SK-N-MC (cell line): Measurements from ENCODE around the gene HGS.
A peak's percentile ranks its signal among the peaks of the same experiment; 100 is the strongest.

Source experiments
- DNase-seq: peaks from one replicate; pipeline ENCODE4 v3.0.0-alpha.2; 2011; ENCODE audit warnings: low read depth, low spot score
- H3K27ac ChIP-seq: fragments of 200-600 bp; sonication (generic); 2 replicates; pipeline ENCODE4 v1.5.1; 2016; ENCODE audit warnings: mixed run types
- H3K36me3 ChIP-seq: fragments of 200-600 bp; sonication (generic); 2 replicates; pipeline ENCODE4 v1.6.1; 2017; ENCODE audit warnings: antibody characterized with exemption, low read length, mixed read lengths; ENCODE audit not compliant: insufficient read depth
- H3K4me3 ChIP-seq: fragments of 200-600 bp; sonication (generic); 2 replicates; pipeline ENCODE4 v1.5.1; 2016
- H3K9ac ChIP-seq: fragments of 200-600 bp; sonication (generic); 2 replicates; pipeline ENCODE4 v1.8.0; 2017; ENCODE audit warnings: mixed run types, mixed read lengths; ENCODE audit not compliant: insufficient read length
- H3K9me3 ChIP-seq: fragments of 200-600 bp; sonication (generic); 2 replicates; pipeline ENCODE4 v1.6.1; 2017; ENCODE audit warnings: low read depth, mild to moderate bottlenecking, antibody characterized with exemption, low read length, moderate library complexity, mixed read lengths
- EZH2 ChIP-seq: fragments of 200-600 bp; sonication (generic); IDR thresholded peaks from one replicate; pipeline ENCODE4 v1.6.1; 2017; ENCODE audit warnings: antibody characterized with exemption
- FOXP2 ChIP-seq: optimal IDR thresholded peaks from 2 replicates; pipeline ENCODE3; 2011; ENCODE audit warnings: mild to moderate bottlenecking, moderate library complexity; ENCODE audit not compliant: insufficient read depth; ENCODE audit errors: extremely low read length, control extremely low read depth
- POLR2AphosphoS5 ChIP-seq: IDR thresholded peaks from 2 replicates; pipeline ENCODE4 v1.6.1; 2012; ENCODE audit warnings: mild to moderate bottlenecking, low read depth, low read length, borderline replicate concordance

HGS gene

GRCh38 chr17:81722184-81723120 is 38.6 kb downstream of the HGS start:
- Histone ChIP-seq H3K9me3 (no peaks in the 10 kb centered on the region), H3K36me3 (no peaks in the 10 kb centered on the region; the same call in 1 of the 2 replicates), H3K4me3 (no peak overlapping the region), H3K27ac (peak overlapping the region; percentile 84), H3K9ac (no peak overlapping the region)
- no peak for DNase-seq
- TF ChIP-seq POLR2AphosphoS5 = peak; percentile 45; the same call in 1 of the 2 replicates
- no peak for TF ChIP-seq FOXP2
- no peak for TF ChIP-seq EZH2

GRCh38 chr17:81723651-81724209 is 39.9 kb downstream of the HGS start:
- H3K36me3 ChIP-seq = no peaks in the 10 kb centered on the region; the same call in 1 of the 2 replicates
- no peak for DNase-seq
- H3K9me3 ChIP-seq = no peaks in the 10 kb centered on the region
- no peak overlapping the region for H3K9ac ChIP-seq
- peak overlapping the region; percentile 84 for H3K27ac ChIP-seq
- TF ChIP-seq FOXP2 = no peak
- TF ChIP-seq POLR2AphosphoS5 = no peak
- H3K4me3 ChIP-seq = no peak overlapping the region

GRCh38 chr17:81725439-81725838 is 41.6 kb downstream of the HGS start:
- TF ChIP-seq FOXP2 = no peak
- no peak for TF ChIP-seq EZH2
- no peak for TF ChIP-seq POLR2AphosphoS5
- Histone ChIP-seq H3K27ac (no peak overlapping the region), H3K36me3 (no peaks in the 10 kb centered on the region), H3K9ac (no peak overlapping the region), H3K9me3 (no peaks in the 10 kb centered on the region), H3K4me3 (no peak overlapping the region)
- no peak for DNase-seq

GRCh38 chr17:81726004-81726403 is 42.2 kb downstream of the HGS start:
- H3K9me3 ChIP-seq = no peaks in the 10 kb centered on the region
- no peak for DNase-seq
- H3K27ac ChIP-seq = no peak overlapping the region
- H3K9ac ChIP-seq = no peak overlapping the region
- H3K4me3 ChIP-seq = no peak overlapping the region
- H3K36me3 ChIP-seq = no peaks in the 10 kb centered on the region
- no peak for TF ChIP-seq FOXP2
- TF ChIP-seq EZH2 = no peak
- TF ChIP-seq POLR2AphosphoS5 = no peak

DNA sequence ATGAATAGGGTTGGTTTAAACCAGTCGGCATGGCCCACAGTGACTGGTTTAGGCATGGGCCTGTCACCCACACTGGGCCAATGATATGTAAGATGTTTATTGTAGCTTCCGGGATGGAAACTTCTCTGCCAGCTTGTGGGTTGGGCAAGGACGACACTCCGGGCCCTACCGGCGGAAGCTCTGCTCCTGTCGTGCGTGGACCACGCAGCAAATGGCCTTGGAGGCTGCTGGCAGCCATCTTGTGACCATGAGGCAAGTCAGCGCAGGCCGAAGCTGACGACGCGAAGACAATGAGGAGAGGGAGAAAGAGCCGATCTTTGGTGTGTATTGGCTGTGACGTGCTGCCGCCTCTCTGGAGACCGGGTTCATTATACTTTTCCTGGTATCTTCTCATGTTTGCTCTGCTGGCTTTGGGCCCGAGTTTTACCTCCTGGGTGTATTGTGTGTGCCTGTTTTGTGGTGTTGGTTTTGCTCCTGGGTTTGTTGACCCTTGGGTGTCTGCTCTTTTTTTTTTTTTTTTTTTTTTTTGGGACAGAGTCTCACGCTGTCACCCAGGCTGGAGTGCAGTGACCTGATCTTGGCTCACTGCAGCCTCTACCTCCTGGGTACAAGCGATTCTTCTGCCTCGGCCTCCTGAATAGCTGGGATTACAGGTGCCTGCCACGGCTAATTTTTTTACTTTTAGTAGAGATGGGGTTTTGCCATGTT is 43.7 kb downstream of the HGS start:
- no peak overlapping the region for H3K27ac ChIP-seq
- no peak for DNase-seq
- no peak overlapping the region for H3K4me3 ChIP-seq
- no peak for TF ChIP-seq POLR2AphosphoS5
- TF ChIP-seq EZH2 = no peak
- no peak for TF ChIP-seq FOXP2
- no peaks in the 10 kb centered on the region for H3K36me3 ChIP-seq
- H3K9ac ChIP-seq = no peak overlapping the region
- no peaks in the 10 kb centered on the region for H3K9me3 ChIP-seq

- no peaks in the 10 kb centered on the region for H3K36me3 ChIP-seq
- H3K27ac ChIP-seq = peak overlapping the region; percentile 97
- no peak for TF ChIP-seq POLR2AphosphoS5
- TF ChIP-seq EZH2 = no peak
- TF ChIP-seq FOXP2 = no peak
- no peak overlapping the region for H3K9ac ChIP-seq
- no peak for DNase-seq
- H3K4me3 ChIP-seq = no peak overlapping the region
- H3K9me3 ChIP-seq = no peaks in the 10 kb centered on the region
Measured at GRCh38 chr17:81733507-81734404, 49.9 kb downstream of the HGS start.

DNA sequence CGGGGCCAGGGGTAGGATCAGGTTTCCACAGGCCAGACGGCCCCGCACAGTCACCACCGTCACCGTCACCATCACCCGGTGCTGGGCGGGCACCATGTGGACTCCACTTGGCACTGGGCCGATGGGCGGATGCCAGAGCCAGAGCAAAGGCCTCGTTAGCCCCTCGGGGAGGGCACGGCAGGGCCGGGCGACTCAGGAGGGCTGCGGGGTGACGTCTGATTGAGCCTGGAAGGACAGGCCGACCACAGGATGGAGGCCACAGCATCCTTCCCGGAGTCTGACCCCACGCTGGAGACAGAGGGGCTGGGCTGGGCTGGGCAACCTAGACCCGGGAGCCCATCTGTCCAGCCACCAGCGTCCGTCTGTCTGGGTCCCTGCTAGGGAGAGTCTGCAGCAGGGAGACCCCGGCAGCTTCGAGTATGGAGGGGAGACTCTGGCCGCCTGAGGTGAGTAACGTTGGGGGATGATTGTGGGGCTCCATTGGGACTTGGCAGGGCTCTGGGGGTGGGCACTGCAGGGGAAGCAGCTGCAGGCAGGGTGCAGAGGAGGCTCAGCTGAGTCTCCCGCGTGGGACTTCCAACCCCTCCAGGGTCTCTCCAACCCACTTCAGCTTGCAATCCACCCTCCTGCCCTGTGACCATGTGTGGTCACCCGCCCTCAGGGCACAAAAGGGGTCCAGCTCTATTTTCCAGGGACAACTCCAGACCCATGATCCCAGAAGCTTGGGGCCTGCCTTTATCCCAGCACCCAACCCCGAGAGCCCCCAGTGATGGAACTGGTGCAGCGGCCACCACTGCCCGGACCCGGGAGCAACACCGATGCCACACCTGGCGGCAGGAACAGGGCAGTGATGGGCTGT is 50.8 kb downstream of the HGS start:
- Histone ChIP-seq H3K9me3 (no peaks in the 10 kb centered on the region), H3K27ac (no peak overlapping the region), H3K9ac (no peak overlapping the region), H3K4me3 (no peak overlapping the region), H3K36me3 (no peaks in the 10 kb centered on the region)
- DNase-seq = no peak
- TF ChIP-seq EZH2 = no peak
- TF ChIP-seq POLR2AphosphoS5 = no peak
- no peak for TF ChIP-seq FOXP2
